K562 (cell line): ENCODE measurements around the gene ACVR1C.

ENCODE experiments used
- CTCF ChIP-seq, 3 experiments: IDR thresholded peaks in 2 of 3; conservative IDR thresholded peaks in 1 of 3; 2 replicates each; pipeline ENCODE4 v1.5.1; 2011 to 2012; ENCODE audit warnings: low read length in 3 of 3, mild to moderate bottlenecking in 3 of 3, control low read depth in 2 of 3, improper control_type of control experiment in 1 of 3, inconsistent platforms in 1 of 3, low read depth in 1 of 3, mixed read lengths in 1 of 3, moderate library complexity in 1 of 3; ENCODE audit not compliant: insufficient read depth in 2 of 3
- NR2F6 ChIP-seq: fragments of 450-650 bp; formaldehyde crosslinking; IDR thresholded peaks from 2 replicates; pipeline ENCODE4 v1.4.0; 2020; ENCODE audit warnings: mild to moderate bottlenecking
- OTX1 ChIP-seq: fragments of 450-650 bp; formaldehyde crosslinking; IDR thresholded peaks from 2 replicates; pipeline ENCODE4 v1.4.0; 2022; ENCODE audit warnings: mild to moderate bottlenecking
- ZEB2 ChIP-seq: fragments of 450-650 bp; IDR thresholded peaks from 2 replicates; pipeline ENCODE4 v1.6.1; 2016
- ZSCAN32 ChIP-seq: fragments of 450-650 bp; formaldehyde crosslinking; IDR thresholded peaks from 2 replicates; pipeline ENCODE4 v1.4.0; 2020; ENCODE audit warnings: mild to moderate bottlenecking, moderate library complexity

- TF ChIP-seq ZSCAN32 (CRISPR knock-in tag) (no peak), OTX1 (CRISPR knock-in tag) (no peak), NR2F6 (CRISPR knock-in tag) (no peak), ZEB2 (no peak), CTCF (IDR thresholded peaks at IDR 0.05 in 2 of 3, conservative IDR thresholded peaks at IDR 0.05 in 1 of 3; ENCODE audit: insufficient read depth in 2 of 3, low read depth in 1 of 3, low read length in 3 of 3) (peak; percentile 80 to 95 (median 89))
Measured at GRCh38 chr2:157497638-157498314, 130.9 kb downstream of the ACVR1C start.
